Endothelial cell of umbilical vein (primary cell): ENCODE results near the gene TNFRSF14. TPM values are rescaled to one million over a fixed set of nuclear protein-coding genes. Genes with fewer than 3 reads are reported as not detected.

Experiments used
- BruUV-seq: library from RNA; stranded (reverse); fragments of 400-500 nt; replicated peaks from 2 replicates; lab custom pipeline; 2021; lab: Mats Ljungman, UMichigan
- CTCF ChIA-PET: fragments of 300-600, 350-600 bp; sonication (Branson Sonifier 250); formaldehyde crosslinking; loops from one replicate; lab custom pipeline; 2021; ENCODE audit warnings: antibody characterized with exemption, inconsistent platforms; lab: Charles Lee
- POLR2A ChIA-PET: fragments of 300-600, 350-600 bp; sonication (Branson Sonifier 250); formaldehyde crosslinking; loops from one replicate; lab custom pipeline; 2021; ENCODE audit warnings: antibody characterized with exemption, inconsistent platforms; lab: Charles Lee
- DNase-seq: peaks from one replicate; pipeline ENCODE4 v3.0.0-alpha.2; 2011; ENCODE audit warnings: low read depth, low spot score
- FAIRE-seq: peaks from 2 replicates; lab custom pipeline; 2011; peaks lifted over from hg19 to GRCh38; lab: Jason Lieb, UNC
- H2AFZ ChIP-seq: 2 replicates; pipeline ENCODE4 v1.6.0; 2012; ENCODE audit warnings: low read depth, low read length, control low read depth, inconsistent platforms
- H3K27ac ChIP-seq: 2 replicates; pipeline ENCODE4 v1.5.1; 2011; ENCODE audit warnings: low read depth, mild to moderate bottlenecking, control low read depth, low read length, moderate library complexity; ENCODE audit not compliant: insufficient read depth
- H3K27me3 ChIP-seq, 2 experiments: 2 replicates each; pipeline versions ENCODE4 v1.6.0 to v1.6.1; 2011; ENCODE audit warnings: low read length in 2 of 2, mixed read lengths in 1 of 2; ENCODE audit not compliant: control insufficient read depth in 2 of 2, insufficient read depth in 2 of 2
- H3K36me3 ChIP-seq, 2 experiments: 2 replicates in 1 of 2; 3 replicates in 1 of 2; pipeline ENCODE4 v1.5.1; 2011; ENCODE audit warnings: low read length in 2 of 2, mild to moderate bottlenecking in 1 of 2, moderate library complexity in 1 of 2; ENCODE audit not compliant: control insufficient read depth in 2 of 2, insufficient read depth in 2 of 2; ENCODE audit errors: extremely low read depth in 1 of 2
- H3K4me1 ChIP-seq: 3 replicates; pipeline ENCODE4 v1.5.1; 2011; ENCODE audit warnings: mild to moderate bottlenecking, low read length; ENCODE audit not compliant: control insufficient read depth, insufficient read depth; ENCODE audit errors: extremely low read depth
- H3K4me2 ChIP-seq: 2 replicates; pipeline ENCODE4 v1.6.1; 2011; ENCODE audit warnings: low read length, control low read depth, mixed read lengths; ENCODE audit not compliant: insufficient read depth
- H3K4me3 ChIP-seq, 3 experiments: fragments of 200-600 bp in 1 of 3; sonication (generic), shearing (Covaris generic) in 1 of 3; replicated peaks in 1 of 3; 2 replicates each; pipeline ENCODE4 v1.5.1; 2011 to 2016; ENCODE audit warnings: control low read depth in 3 of 3, low read length in 3 of 3, mild to moderate bottlenecking in 2 of 3, inconsistent platforms in 1 of 3, low read depth in 1 of 3, moderate library complexity in 1 of 3; ENCODE audit not compliant: insufficient read depth in 1 of 3
- H3K79me2 ChIP-seq: 2 replicates; pipeline ENCODE4 v1.6.0; 2012; ENCODE audit warnings: low read length, inconsistent platforms; ENCODE audit not compliant: control insufficient read depth, insufficient read depth
- H3K9ac ChIP-seq: replicated peaks from 2 replicates; pipeline ENCODE3; 2011; ENCODE audit warnings: low read length, control low read depth; ENCODE audit not compliant: insufficient read depth; ENCODE audit errors: extremely low read depth
- H3K9me1 ChIP-seq: replicated peaks from 3 replicates; pipeline ENCODE4 v1.6.0; 2011; ENCODE audit warnings: mild to moderate bottlenecking, low read length; ENCODE audit not compliant: control insufficient read depth, insufficient read depth; ENCODE audit errors: extremely low read depth
- H3K9me3 ChIP-seq: replicated peaks from 2 replicates; pipeline ENCODE4 v1.5.1; 2012; ENCODE audit warnings: low read length, inconsistent platforms; ENCODE audit not compliant: control insufficient read depth, insufficient read depth
- H4K20me1 ChIP-seq: replicated peaks from 2 replicates; pipeline ENCODE3; 2011; ENCODE audit warnings: mild to moderate bottlenecking, low read length; ENCODE audit not compliant: control insufficient read depth, insufficient read depth; ENCODE audit errors: extremely low read depth
- EZH2 ChIP-seq: IDR thresholded peaks from 2 replicates; pipeline ENCODE4 v1.6.1; 2012; ENCODE audit warnings: borderline replicate concordance, low read depth, mild to moderate bottlenecking, moderate library complexity, low read length, inconsistent platforms; ENCODE audit not compliant: severe bottlenecking
- FOS ChIP-seq: IDR thresholded peaks from 2 replicates; pipeline ENCODE4 v1.6.1; 2011; ENCODE audit warnings: mild to moderate bottlenecking, low read length, moderate library complexity, borderline replicate concordance; ENCODE audit not compliant: insufficient read depth
- GATA2 ChIP-seq: IDR thresholded peaks from 2 replicates; pipeline ENCODE4 v1.7.0; 2011; ENCODE audit warnings: low read depth, mild to moderate bottlenecking, moderate library complexity, mixed read lengths, low read length; ENCODE audit not compliant: insufficient read length, insufficient read depth
- JUN ChIP-seq: IDR thresholded peaks from 2 replicates; pipeline ENCODE4 v1.6.1; 2011; ENCODE audit warnings: borderline replicate concordance, low read depth; ENCODE audit not compliant: insufficient read length, insufficient read depth
- MYC ChIP-seq: IDR thresholded peaks from one replicate; pipeline ENCODE4 v1.6.1; 2011; ENCODE audit warnings: mild to moderate bottlenecking, low read depth, low read length
- POLR2A ChIP-seq: IDR thresholded peaks from 2 replicates; pipeline ENCODE4 v1.6.1; 2012; ENCODE audit warnings: low read depth, mild to moderate bottlenecking, control low read depth, low read length
- POLR2AphosphoS5 ChIP-seq: IDR thresholded peaks from 2 replicates; pipeline ENCODE4 v1.6.1; 2012; ENCODE audit warnings: low read depth, mild to moderate bottlenecking, control low read depth, low read length, moderate library complexity; ENCODE audit not compliant: insufficient read depth
- dilution Hi-C: fragments of 300-500 bp; cut with MboI; formaldehyde crosslinking; loops from one replicate; pipeline ENCODE4 v1.15.0; 2019; ENCODE audit warnings: low sequenced_read_pairs; ENCODE audit not compliant: extremely low pct_ligation_motif_present
- intact Hi-C: fragments of 100-400 bp; cut with micrococcal nuclease; formaldehyde crosslinking; loops from one replicate; pipeline ENCODE4 v1.10.0; 2022
- polyA plus RNA-seq, 4 experiments: library from polyadenylated mRNA; depleted of rRNA in 3 of 4; stranded (reverse) in 3 of 4; unstranded in 1 of 4; fragments of >200 nt; gene quantifications; 2 replicates each; pipeline versions ENCODE4 v1.2.1 to v1.2.3, GENCODE V29; 2011 to 2012; ENCODE audit warnings: missing spikeins in 1 of 4
- total RNA-seq: library from RNA; stranded (reverse); gene quantifications from 2 replicates; pipeline ENCODE4 v1.2.3, GENCODE V29; 2021
- TF ChIP-seq, protein P1 (sequence below): IDR thresholded peaks from 2 replicates; pipeline ENCODE4 v1.6.1; 2011; ENCODE audit not compliant: insufficient read depth, insufficient read length
- TF ChIP-seq, protein P2 (sequence below), 2 donors: IDR thresholded peaks; 1 replicate in 1 of 2; 2 replicates in 1 of 2; pipeline ENCODE4 v1.5.1; 2011; ENCODE audit warnings: low read length in 2 of 2, mild to moderate bottlenecking in 2 of 2, moderate library complexity in 2 of 2, control low read depth in 1 of 2, inconsistent platforms in 1 of 2, low read depth in 1 of 2; ENCODE audit not compliant: insufficient read depth in 1 of 2; ENCODE audit errors: extremely low read depth in 1 of 2

The TNFRSF14 gene
- total and polyA plus RNA-seq, 2 donors (not counting 3 experiments of a cell fraction or from before 2014, with no cell fraction given): 40.9 to 49.4 TPM

DNA sequence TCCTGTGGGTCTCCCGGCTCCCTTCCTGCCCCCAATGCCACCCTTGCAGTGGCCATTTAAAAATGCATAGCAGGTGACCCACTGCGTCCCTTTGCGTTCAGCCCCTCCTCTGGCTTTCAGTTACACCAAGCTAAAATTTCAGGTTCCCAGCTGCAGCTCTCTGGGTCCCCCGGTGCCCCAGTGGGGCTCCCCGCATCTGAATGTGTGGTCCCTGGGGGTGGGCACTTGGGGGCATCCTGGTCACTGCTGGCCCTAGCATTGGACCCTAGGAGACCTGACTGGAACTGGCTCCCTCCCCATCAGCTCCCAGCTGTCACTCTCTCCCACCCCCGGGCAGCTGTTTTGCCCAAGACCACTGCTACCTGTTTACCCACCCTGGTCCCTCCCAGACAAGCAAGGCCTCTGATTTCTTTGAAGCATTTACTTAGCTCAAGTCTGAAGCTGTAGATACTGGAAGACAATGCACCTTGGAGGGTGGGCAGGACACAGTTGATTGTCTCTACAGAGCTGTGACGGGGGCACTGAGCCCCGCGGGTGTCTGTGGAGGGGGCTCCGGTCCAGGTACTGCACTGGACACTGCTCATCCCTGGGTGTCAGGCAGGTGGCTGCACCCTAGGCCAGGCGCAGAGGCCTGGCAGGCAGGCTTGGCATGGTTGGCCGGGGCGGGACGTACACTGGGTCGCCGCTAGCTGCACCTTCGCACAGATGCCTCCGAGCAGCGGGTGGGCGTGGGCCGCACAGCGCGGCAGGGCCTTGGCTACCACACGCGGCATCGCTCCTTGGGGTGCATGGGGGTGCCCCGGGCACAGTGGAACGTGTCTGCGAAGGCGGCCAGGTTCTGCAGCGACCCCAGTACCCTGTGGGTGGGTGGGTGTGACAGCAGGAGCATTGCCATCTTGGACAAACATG, 34.3 kb downstream of the TNFRSF14 start:
- H3K36me3 ChIP-seq: peaks cover 3% of the 10 kb centered on the region in 2 experiments
- H3K9me1 ChIP-seq: no peaks in the 10 kb centered on the region
- no peak overlapping the region for H2AFZ ChIP-seq
- peaks cover 10% of the 10 kb centered on the region for H3K4me1 ChIP-seq
- TF ChIP-seq JUN (no peak), FOS (no peak), POLR2A (no peak), POLR2AphosphoS5 (no peak), GATA2 (no peak), EZH2 (no peak), MYC (no peak)
- TF ChIP-seq, protein P1, sequence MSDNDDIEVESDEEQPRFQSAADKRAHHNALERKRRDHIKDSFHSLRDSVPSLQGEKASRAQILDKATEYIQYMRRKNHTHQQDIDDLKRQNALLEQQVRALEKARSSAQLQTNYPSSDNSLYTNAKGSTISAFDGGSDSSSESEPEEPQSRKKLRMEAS: no peak
- TF ChIP-seq, protein P2, sequence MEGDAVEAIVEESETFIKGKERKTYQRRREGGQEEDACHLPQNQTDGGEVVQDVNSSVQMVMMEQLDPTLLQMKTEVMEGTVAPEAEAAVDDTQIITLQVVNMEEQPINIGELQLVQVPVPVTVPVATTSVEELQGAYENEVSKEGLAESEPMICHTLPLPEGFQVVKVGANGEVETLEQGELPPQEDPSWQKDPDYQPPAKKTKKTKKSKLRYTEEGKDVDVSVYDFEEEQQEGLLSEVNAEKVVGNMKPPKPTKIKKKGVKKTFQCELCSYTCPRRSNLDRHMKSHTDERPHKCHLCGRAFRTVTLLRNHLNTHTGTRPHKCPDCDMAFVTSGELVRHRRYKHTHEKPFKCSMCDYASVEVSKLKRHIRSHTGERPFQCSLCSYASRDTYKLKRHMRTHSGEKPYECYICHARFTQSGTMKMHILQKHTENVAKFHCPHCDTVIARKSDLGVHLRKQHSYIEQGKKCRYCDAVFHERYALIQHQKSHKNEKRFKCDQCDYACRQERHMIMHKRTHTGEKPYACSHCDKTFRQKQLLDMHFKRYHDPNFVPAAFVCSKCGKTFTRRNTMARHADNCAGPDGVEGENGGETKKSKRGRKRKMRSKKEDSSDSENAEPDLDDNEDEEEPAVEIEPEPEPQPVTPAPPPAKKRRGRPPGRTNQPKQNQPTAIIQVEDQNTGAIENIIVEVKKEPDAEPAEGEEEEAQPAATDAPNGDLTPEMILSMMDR (IDR thresholded peaks at IDR 0.05; ENCODE audit: extremely low read depth in 1 of 2, insufficient read depth in 1 of 2, low read depth in 1 of 2, low read length in 2 of 2): no peak
- H3K27ac ChIP-seq: no peak overlapping the region
- POLR2A ChIA-PET: no interaction called here
- FAIRE-seq (no peak), DNase-seq (no peak)
- CTCF ChIA-PET: no interaction called here
- H4K20me1 ChIP-seq: no peaks in the 10 kb centered on the region
- H3K27me3 ChIP-seq: no peaks in the 10 kb centered on the region
- no TSS peak for BruUV-seq
- no peak overlapping the region for H3K9ac ChIP-seq
- no peak overlapping the region for H3K4me3 ChIP-seq
- intact Hi-C loops: no loop called here
- peaks cover 5% of the 10 kb centered on the region for H3K79me2 ChIP-seq
- H3K9me3 ChIP-seq: no peaks in the 10 kb centered on the region
- no peak overlapping the region for H3K4me2 ChIP-seq
- dilution Hi-C loops: no loop called here
